ENCODE results near the gene RRM1. TPM values are rescaled to one million over a fixed set of nuclear protein-coding genes. Genes with fewer than 3 reads are reported as not detected.
A peak's percentile ranks its signal among the peaks of the same experiment; 100 is the strongest.
"Not testable (repeated sequence)": the region's sequence is repeated elsewhere in the genome, so short reads cannot be mapped to it uniquely, and the experiment has no call there.

Gene RRM1
- total RNA-seq, 1 donor from 2014 or later, result 50.8 TPM

GRCh38 chr11:4167758-4168157, 73.2 kb downstream of the RRM1 start:
- Histone ChIP-seq H3K27me3 (no peaks in the 10 kb centered on the region), H3K36me3 (no peaks in the 10 kb centered on the region), H3K4me3 (no peak overlapping the region), H3K4me1 (no peaks in the 10 kb centered on the region), H3K27ac (no peak overlapping the region), H3K9me3 (no peaks in the 10 kb centered on the region)
- intact Hi-C loops (cut with DNase I), result no loop called here
- TF ChIP-seq POLR2A (IDR thresholded peaks at IDR 0.05) (no peak), CTCF (IDR thresholded peaks at IDR 0.05) (no peak), POLR2AphosphoS5 (IDR thresholded peaks at IDR 0.05; ENCODE audit: insufficient read depth in 1 of 2, low read depth in 1 of 2) (no peak)
- DNase-seq (ENCODE audit: extremely low spot score in 2 of 2), result no peak

GRCh38 chr11:4175620-4176350, 81.2 kb downstream of the RRM1 start:
- H3K4me1 ChIP-seq; H3K27ac ChIP-seq; H3K4me3 ChIP-seq; intact Hi-C loops (cut with DNase I); DNase-seq (ENCODE audit: extremely low spot score in 2 of 2); H3K27me3 ChIP-seq; H3K9me3 ChIP-seq; H3K36me3 ChIP-seq: not testable (repeated sequence)

GRCh38 chr11:4178813-4179662, 84.4 kb downstream of the RRM1 start:
- no peak overlapping the region for H3K4me3 ChIP-seq
- H3K4me1 ChIP-seq, result no peaks in the 10 kb centered on the region
- no peak overlapping the region for H3K27ac ChIP-seq
- no peaks in the 10 kb centered on the region for H3K9me3 ChIP-seq
- TF ChIP-seq POLR2AphosphoS5 (IDR thresholded peaks at IDR 0.05; ENCODE audit: insufficient read depth in 1 of 2, low read depth in 1 of 2), result no peak
- no peak for TF ChIP-seq POLR2A (IDR thresholded peaks at IDR 0.05)
- no peak for TF ChIP-seq CTCF (IDR thresholded peaks at IDR 0.05)
- no peaks in the 10 kb centered on the region for H3K27me3 ChIP-seq
- intact Hi-C loops (cut with DNase I), result no loop called here
- no peak for DNase-seq (ENCODE audit: extremely low spot score in 2 of 2)
- H3K36me3 ChIP-seq, result no peaks in the 10 kb centered on the region

- no peaks in the 10 kb centered on the region for H3K36me3 ChIP-seq
- intact Hi-C loops (cut with DNase I), result no loop called here
- no peak overlapping the region for H3K27ac ChIP-seq
- no peaks in the 10 kb centered on the region for H3K27me3 ChIP-seq
- H3K4me3 ChIP-seq, result no peak overlapping the region
- no peak for DNase-seq (ENCODE audit: extremely low spot score in 2 of 2)
- H3K9me3 ChIP-seq, result no peaks in the 10 kb centered on the region
- no peaks in the 10 kb centered on the region for H3K4me1 ChIP-seq
- TF ChIP-seq POLR2AphosphoS5 (IDR thresholded peaks at IDR 0.05; ENCODE audit: insufficient read depth in 1 of 2, low read depth in 1 of 2), result no peak
Observed at GRCh38 chr11:4180441-4181183, 86.0 kb downstream of the RRM1 start.

- no peak overlapping the region for H3K27ac ChIP-seq
- TF ChIP-seq CTCF (IDR thresholded peaks at IDR 0.05) (peak in 2 of 3 experiments; percentile 24 to 31), POLR2A (IDR thresholded peaks at IDR 0.05) (no peak)
- H3K27me3 ChIP-seq, result no peaks in the 10 kb centered on the region
- intact Hi-C loops (cut with DNase I), result no loop called here
- H3K9me3 ChIP-seq, result no peaks in the 10 kb centered on the region
- peak in 1 of 2 donors; percentile 94 for DNase-seq (ENCODE audit: extremely low spot score in 2 of 2)
- no peaks in the 10 kb centered on the region for H3K36me3 ChIP-seq
- H3K4me1 ChIP-seq, result peaks cover 3% of the 10 kb centered on the region
- H3K4me3 ChIP-seq, result no peak overlapping the region
Observed at GRCh38 chr11:4181782-4182721, 87.5 kb downstream of the RRM1 start.
